SU-DHL-6 (cell line): ENCODE results near the gene FFAR4.

Source experiments
- H2AFZ ChIP-seq: fragments of 200-600 bp; sonication (generic); 2 replicates; pipeline ENCODE4 v1.6.1; 2014; ENCODE audit warnings: low read depth, mild to moderate bottlenecking, moderate library complexity, mixed read lengths, antibody characterized with exemption, low read length; ENCODE audit not compliant: severe bottlenecking
- H3F3A ChIP-seq: fragments of 200-600 bp; shearing (Covaris generic); 2 replicates; pipeline ENCODE4 v1.6.0; 2016; ENCODE audit warnings: antibody characterized with exemption, mild to moderate bottlenecking; ENCODE audit not compliant: insufficient read depth
- H3K27ac ChIP-seq: fragments of 200-600 bp; sonication (generic); 2 replicates; pipeline ENCODE4 v1.5.1; 2016; ENCODE audit warnings: low read depth, mild to moderate bottlenecking, low read length, moderate library complexity, mixed read lengths
- H3K27me3 ChIP-seq: fragments of 200-600 bp; sonication (generic), shearing (Covaris generic); 2 replicates; pipeline ENCODE4 v1.6.0; 2014; ENCODE audit warnings: mild to moderate bottlenecking, low read length
- H3K36me3 ChIP-seq: fragments of 200-600 bp; sonication (generic); 2 replicates; pipeline ENCODE4 v1.6.1; 2014; ENCODE audit warnings: mild to moderate bottlenecking, low read length, mixed read lengths
- H3K4me2 ChIP-seq: fragments of 300-600, 200-600 bp; shearing (Covaris generic), sonication (generic); 2 replicates; pipeline ENCODE4 v1.6.0; 2014; ENCODE audit warnings: low read length, low read depth, mild to moderate bottlenecking; ENCODE audit not compliant: poor library complexity, severe bottlenecking
- H3K4me3 ChIP-seq: fragments of 200-600 bp; sonication (generic); 2 replicates; pipeline ENCODE4 v1.5.1; 2014; ENCODE audit warnings: antibody characterized with exemption, low read length, mild to moderate bottlenecking, mixed read lengths; ENCODE audit not compliant: insufficient read depth, poor library complexity, severe bottlenecking
- H3K79me2 ChIP-seq: fragments of 200-600 bp; sonication (generic); 2 replicates; pipeline ENCODE4 v1.6.1; 2014; ENCODE audit warnings: mild to moderate bottlenecking, low read length, moderate library complexity; ENCODE audit not compliant: insufficient read depth
- H3K9ac ChIP-seq: fragments of 200-600 bp; sonication (generic); 2 replicates; pipeline ENCODE4 v1.7.0; 2014; ENCODE audit warnings: mild to moderate bottlenecking, low read length
- H3K9me2 ChIP-seq: fragments of 200-600 bp; sonication (generic); replicated peaks from 2 replicates; pipeline ENCODE4 v1.6.1; 2014; ENCODE audit warnings: low read length; ENCODE audit not compliant: insufficient read depth
- H3K9me3 ChIP-seq: fragments of 200-600 bp; sonication (generic); 2 replicates; pipeline ENCODE4 v1.6.1; 2014; ENCODE audit warnings: low read length, mixed read lengths; ENCODE audit not compliant: insufficient read depth
- H4K20me1 ChIP-seq: fragments of 200-600 bp; sonication (generic); 2 replicates; pipeline ENCODE4 v1.6.1; 2014; ENCODE audit warnings: low read depth, mild to moderate bottlenecking, antibody characterized with exemption, low read length, moderate library complexity, mixed read lengths
- CTCF ChIP-seq: fragments of 200-600 bp; sonication (generic); IDR thresholded peaks from one replicate; pipeline ENCODE4 v1.5.1; 2017; ENCODE audit warnings: antibody characterized with exemption, mild to moderate bottlenecking, low read length, moderate library complexity; ENCODE audit not compliant: insufficient read depth, poor library complexity, severe bottlenecking
- EZH2phosphoT487 ChIP-seq: fragments of 200-600 bp; sonication (generic), shearing (Covaris generic); conservative IDR thresholded peaks from 2 replicates; pipeline ENCODE4 v1.6.1; 2018; ENCODE audit warnings: mild to moderate bottlenecking, antibody characterized with exemption, low read length, moderate library complexity, mixed read lengths

FFAR4 gene

GRCh38 chr10:93600446-93601145, 34.1 kb downstream of the FFAR4 start:
- H3K9me2 ChIP-seq = no peaks in the 10 kb centered on the region
- H4K20me1 ChIP-seq = no peaks in the 10 kb centered on the region
- no peak overlapping the region for H2AFZ ChIP-seq
- H3F3A ChIP-seq = no peaks in the 10 kb centered on the region
- no peak overlapping the region for H3K27ac ChIP-seq
- H3K9ac ChIP-seq = no peak overlapping the region
- TF ChIP-seq CTCF = no peak
- no peak for TF ChIP-seq EZH2phosphoT487
- no peaks in the 10 kb centered on the region for H3K9me3 ChIP-seq
- no peaks in the 10 kb centered on the region for H3K27me3 ChIP-seq
- no peak overlapping the region for H3K4me2 ChIP-seq
- H3K4me3 ChIP-seq = no peak overlapping the region
- no peaks in the 10 kb centered on the region for H3K36me3 ChIP-seq
- H3K79me2 ChIP-seq = no peaks in the 10 kb centered on the region

DNA sequence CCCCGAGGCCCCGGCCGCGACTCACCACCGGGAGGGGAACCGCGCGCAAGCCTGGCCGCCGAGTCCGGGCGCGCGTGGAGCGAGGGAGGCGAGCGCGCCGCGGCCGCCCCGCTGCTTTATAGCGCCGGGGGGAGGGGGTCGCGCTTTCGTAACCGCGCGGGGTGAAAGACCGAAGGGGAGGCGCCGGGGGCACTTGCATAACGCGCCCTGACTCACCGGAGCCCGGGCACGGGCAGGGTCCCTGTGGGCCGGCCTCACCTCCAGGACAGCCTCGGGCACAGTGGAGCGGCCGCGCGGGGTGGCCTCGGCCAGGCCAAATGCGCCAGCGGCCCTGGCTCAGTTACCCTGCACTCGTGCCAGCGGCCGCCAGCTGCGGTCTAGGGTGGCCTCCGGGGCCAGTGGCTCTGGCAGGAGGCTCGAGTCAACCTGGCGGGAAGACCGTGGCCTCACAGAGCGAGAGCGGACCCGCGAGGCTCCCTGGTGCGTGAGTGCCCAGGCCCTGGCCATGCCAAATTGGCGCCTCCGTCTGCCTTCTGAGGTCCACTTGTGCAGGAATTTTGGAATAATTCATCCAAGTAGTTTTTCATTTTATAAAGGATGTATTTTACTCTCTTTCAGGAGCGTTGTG, 34.8 kb downstream of the FFAR4 start, which contains the start of gene RBP4:
TSS of gene RBP4 (minus strand) at position 90 of the 628 bp plus-strand sequence. CDS start 207 bp downstream, outside the sequence.
- Histone ChIP-seq H2AFZ (no peak within 1 kb of the TSS), H3K27ac (no peak within 1 kb of the TSS), H4K20me1 (no peaks in the 10 kb centered on the region), H3K9me3 (no peaks in the 10 kb centered on the region), H3K27me3 (no peaks in the 10 kb centered on the region), H3K9ac (no peak within 1 kb of the TSS), H3F3A (no peaks in the 10 kb centered on the region), H3K79me2 (no peaks in the 10 kb centered on the region), H3K36me3 (no peaks in the 10 kb centered on the region), H3K4me2 (no peak within 1 kb of the TSS), H3K4me3 (no peak within 1 kb of the TSS), H3K9me2 (no peaks in the 10 kb centered on the region)
- TF ChIP-seq EZH2phosphoT487 = no peak
- no peak for TF ChIP-seq CTCF

DNA sequence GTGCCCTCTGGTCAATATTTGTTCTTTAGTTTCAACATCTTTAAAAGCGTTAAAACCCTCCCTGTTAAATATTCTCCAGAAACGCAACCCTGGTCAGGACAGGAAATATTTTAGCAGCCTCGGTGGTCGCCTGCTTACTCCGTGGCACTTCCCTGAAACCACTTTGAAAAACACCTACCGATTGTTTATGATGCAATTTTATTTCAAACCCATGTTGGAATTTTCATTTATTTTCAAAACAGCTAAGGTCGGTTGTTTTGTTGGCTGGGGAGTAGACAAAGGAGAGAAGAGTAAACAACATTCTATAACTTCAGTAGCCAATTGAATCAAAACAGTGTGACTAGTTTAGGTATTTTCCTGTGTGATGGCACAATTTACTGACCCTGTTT, 35.3 kb downstream of the FFAR4 start:
- Histone ChIP-seq H3K36me3 (no peaks in the 10 kb centered on the region), H4K20me1 (no peaks in the 10 kb centered on the region), H3K27me3 (no peaks in the 10 kb centered on the region), H3K9me2 (no peaks in the 10 kb centered on the region), H3K4me2 (no peak overlapping the region), H3K9me3 (no peaks in the 10 kb centered on the region), H3K27ac (no peak overlapping the region), H3K79me2 (no peaks in the 10 kb centered on the region), H3K4me3 (no peak overlapping the region), H3K9ac (no peak overlapping the region), H3F3A (no peaks in the 10 kb centered on the region), H2AFZ (no peak overlapping the region)
- TF ChIP-seq CTCF = no peak
- no peak for TF ChIP-seq EZH2phosphoT487
